Gastroesophageal sphincter (tissue), 3 donors: ENCODE measurements around the gene DHX35.

ENCODE experiments used
- EP300 ChIP-seq: sonication (generic); formaldehyde crosslinking; IDR thresholded peaks from one replicate; pipeline ENCODE4 v1.6.1; 2017; ENCODE audit warnings: antibody characterized with exemption, mild to moderate bottlenecking
- POLR2A ChIP-seq, 2 donors: fragments of 450-650 bp; IDR thresholded peaks; one replicate each; pipeline ENCODE4 v1.6.1; 2017; ENCODE audit warnings: antibody characterized with exemption in 2 of 2, mild to moderate bottlenecking in 2 of 2, moderate library complexity in 1 of 2
- POLR2AphosphoS5 ChIP-seq: sonication (generic); formaldehyde crosslinking; IDR thresholded peaks from one replicate; pipeline ENCODE4 v1.6.1; 2017; ENCODE audit warnings: antibody characterized with exemption
- TF ChIP-seq, protein P1 (sequence below), 4 experiments: fragments of 200-600 bp in 2 of 4; fragments of 450-650 bp in 2 of 4; sonication (generic) in 1 of 4; IDR thresholded peaks; one replicate each; pipeline ENCODE4 v1.5.1; 2017 to 2019; ENCODE audit warnings: antibody characterized with exemption in 4 of 4, mild to moderate bottlenecking in 2 of 4, moderate library complexity in 2 of 4

- TF ChIP-seq POLR2A (IDR thresholded peaks at IDR 0.05) (no peak), POLR2AphosphoS5 (no peak), EP300 (no peak)
- TF ChIP-seq, protein P1, sequence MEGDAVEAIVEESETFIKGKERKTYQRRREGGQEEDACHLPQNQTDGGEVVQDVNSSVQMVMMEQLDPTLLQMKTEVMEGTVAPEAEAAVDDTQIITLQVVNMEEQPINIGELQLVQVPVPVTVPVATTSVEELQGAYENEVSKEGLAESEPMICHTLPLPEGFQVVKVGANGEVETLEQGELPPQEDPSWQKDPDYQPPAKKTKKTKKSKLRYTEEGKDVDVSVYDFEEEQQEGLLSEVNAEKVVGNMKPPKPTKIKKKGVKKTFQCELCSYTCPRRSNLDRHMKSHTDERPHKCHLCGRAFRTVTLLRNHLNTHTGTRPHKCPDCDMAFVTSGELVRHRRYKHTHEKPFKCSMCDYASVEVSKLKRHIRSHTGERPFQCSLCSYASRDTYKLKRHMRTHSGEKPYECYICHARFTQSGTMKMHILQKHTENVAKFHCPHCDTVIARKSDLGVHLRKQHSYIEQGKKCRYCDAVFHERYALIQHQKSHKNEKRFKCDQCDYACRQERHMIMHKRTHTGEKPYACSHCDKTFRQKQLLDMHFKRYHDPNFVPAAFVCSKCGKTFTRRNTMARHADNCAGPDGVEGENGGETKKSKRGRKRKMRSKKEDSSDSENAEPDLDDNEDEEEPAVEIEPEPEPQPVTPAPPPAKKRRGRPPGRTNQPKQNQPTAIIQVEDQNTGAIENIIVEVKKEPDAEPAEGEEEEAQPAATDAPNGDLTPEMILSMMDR (IDR thresholded peaks at IDR 0.05): no peak
Measured at GRCh38 chr20:39004508-39004907, 42.4 kb downstream of the DHX35 start.
